Measurements from ENCODE around the gene RBKS. TPM values are rescaled to one million over a fixed set of nuclear protein-coding genes. Genes with fewer than 3 reads are reported as not detected.

Gene RBKS
- total and polyA plus RNA-seq, 2 of the 13 experiments (the other 11 are each of a cell fraction or from before 2014, with no cell fraction given), result 7.7 to 8.3 TPM

DNA sequence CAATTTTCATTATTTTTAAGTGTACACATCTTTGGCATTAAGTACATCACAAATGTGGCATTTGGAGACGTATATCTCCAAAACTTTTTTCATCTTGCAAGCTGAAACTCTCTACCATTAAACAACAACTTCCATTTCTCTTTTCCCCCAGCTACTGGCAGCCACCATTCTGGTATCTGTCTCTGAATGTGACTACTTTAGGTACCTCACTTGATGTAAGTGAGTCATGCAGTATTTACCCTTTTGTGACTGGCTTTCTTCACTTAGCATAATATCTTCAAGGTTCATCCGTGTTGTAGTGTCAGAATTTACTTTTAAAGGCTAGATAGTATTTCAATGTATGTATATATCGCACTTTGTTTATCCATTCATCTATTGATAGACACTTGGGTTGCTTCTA is 17.4 kb upstream of the RBKS start:
- intact Hi-C loops (cut with micrococcal nuclease; ENCODE audit: unreplicated experiment), result no loop called here
- no peak for DNase-seq (ENCODE audit: low spot score)
- Histone ChIP-seq H3K36me3 (replicated peaks in 1 of 2; ENCODE audit: control insufficient read depth in 1 of 2, insufficient read depth in 2 of 2, low read length in 2 of 2) (peaks cover 2 to 4% of the 10 kb centered on the region in 2 experiments; a peak in 3 of 5 replicates), H3K27ac (ENCODE audit: extremely low read length, insufficient read depth, low read length) (no peak overlapping the region), H4K20me1 (ENCODE audit: insufficient read depth, low read length) (no peaks in the 10 kb centered on the region), H2AFZ (ENCODE audit: low read length) (no peak overlapping the region), H3K4me1 (ENCODE audit: insufficient read depth, low read length) (no peaks in the 10 kb centered on the region), H3K4me2 (ENCODE audit: low read depth, low read length) (no peak overlapping the region), H3K9me3 (ENCODE audit: low read length) (no peaks in the 10 kb centered on the region), H3K79me2 (ENCODE audit: insufficient read depth, low read length) (peaks cover 4% of the 10 kb centered on the region), H3K27me3 (ENCODE audit: control insufficient read depth in 1 of 2, insufficient read depth in 2 of 2, low read length in 2 of 2) (no peaks in the 10 kb centered on the region), H3K9ac (ENCODE audit: insufficient read depth, low read depth, low read length) (no peak overlapping the region), H3K4me3 (replicated peaks in 1 of 3; ENCODE audit: insufficient read depth in 1 of 3, low read depth in 2 of 3, low read length in 3 of 3) (no peak overlapping the region)
- 60% methylated on average over 3 of the region's 3 CpGs for WGBS (ENCODE audit: low lambda C conversion rate)
- ChIA-PET POLR2A (no interaction called here), CTCF (ENCODE audit: low intra/inter-chr PET ratio, low total read pairs) (no interaction called here)
- BruUV-seq (replicated peaks), result no TSS peak
- in situ Hi-C loops (cut with HindIII; ENCODE audit: extremely low pct_ligation_motif_present, low pct_unique_long_range_greater_than_20kb), result no loop called here
- ATAC-seq, result no peak
- TF ChIP-seq, protein P1, sequence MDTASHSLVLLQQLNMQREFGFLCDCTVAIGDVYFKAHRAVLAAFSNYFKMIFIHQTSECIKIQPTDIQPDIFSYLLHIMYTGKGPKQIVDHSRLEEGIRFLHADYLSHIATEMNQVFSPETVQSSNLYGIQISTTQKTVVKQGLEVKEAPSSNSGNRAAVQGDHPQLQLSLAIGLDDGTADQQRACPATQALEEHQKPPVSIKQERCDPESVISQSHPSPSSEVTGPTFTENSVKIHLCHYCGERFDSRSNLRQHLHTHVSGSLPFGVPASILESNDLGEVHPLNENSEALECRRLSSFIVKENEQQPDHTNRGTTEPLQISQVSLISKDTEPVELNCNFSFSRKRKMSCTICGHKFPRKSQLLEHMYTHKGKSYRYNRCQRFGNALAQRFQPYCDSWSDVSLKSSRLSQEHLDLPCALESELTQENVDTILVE (CRISPR knock-in tag; IDR thresholded peaks at IDR 0.05), result no peak
- TF ChIP-seq, protein P2, sequence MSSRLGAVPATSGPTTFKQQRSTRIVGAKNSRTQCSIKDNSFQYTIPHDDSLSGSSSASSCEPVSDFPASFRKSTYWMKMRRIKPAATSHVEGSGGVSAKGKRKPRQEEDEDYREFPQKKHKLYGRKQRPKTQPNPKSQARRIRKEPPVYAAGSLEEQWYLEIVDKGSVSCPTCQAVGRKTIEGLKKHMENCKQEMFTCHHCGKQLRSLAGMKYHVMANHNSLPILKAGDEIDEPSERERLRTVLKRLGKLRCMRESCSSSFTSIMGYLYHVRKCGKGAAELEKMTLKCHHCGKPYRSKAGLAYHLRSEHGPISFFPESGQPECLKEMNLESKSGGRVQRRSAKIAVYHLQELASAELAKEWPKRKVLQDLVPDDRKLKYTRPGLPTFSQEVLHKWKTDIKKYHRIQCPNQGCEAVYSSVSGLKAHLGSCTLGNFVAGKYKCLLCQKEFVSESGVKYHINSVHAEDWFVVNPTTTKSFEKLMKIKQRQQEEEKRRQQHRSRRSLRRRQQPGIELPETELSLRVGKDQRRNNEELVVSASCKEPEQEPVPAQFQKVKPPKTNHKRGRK (CRISPR knock-in tag; IDR thresholded peaks at IDR 0.05), result no peak
- TF ChIP-seq ZSCAN12 (CRISPR knock-in tag; IDR thresholded peaks at IDR 0.05), result no peak
- TF ChIP-seq, protein P3, sequence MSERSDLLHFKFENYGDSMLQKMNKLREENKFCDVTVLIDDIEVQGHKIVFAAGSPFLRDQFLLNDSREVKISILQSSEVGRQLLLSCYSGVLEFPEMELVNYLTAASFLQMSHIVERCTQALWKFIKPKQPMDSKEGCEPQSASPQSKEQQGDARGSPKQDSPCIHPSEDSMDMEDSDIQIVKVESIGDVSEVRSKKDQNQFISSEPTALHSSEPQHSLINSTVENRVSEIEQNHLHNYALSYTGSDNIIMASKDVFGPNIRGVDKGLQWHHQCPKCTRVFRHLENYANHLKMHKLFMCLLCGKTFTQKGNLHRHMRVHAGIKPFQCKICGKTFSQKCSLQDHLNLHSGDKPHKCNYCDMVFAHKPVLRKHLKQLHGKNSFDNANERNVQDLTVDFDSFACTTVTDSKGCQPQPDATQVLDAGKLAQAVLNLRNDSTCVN (CRISPR knock-in tag; IDR thresholded peaks at IDR 0.05; ENCODE audit: borderline replicate concordance), result no peak
- TF ChIP-seq, protein P4, sequence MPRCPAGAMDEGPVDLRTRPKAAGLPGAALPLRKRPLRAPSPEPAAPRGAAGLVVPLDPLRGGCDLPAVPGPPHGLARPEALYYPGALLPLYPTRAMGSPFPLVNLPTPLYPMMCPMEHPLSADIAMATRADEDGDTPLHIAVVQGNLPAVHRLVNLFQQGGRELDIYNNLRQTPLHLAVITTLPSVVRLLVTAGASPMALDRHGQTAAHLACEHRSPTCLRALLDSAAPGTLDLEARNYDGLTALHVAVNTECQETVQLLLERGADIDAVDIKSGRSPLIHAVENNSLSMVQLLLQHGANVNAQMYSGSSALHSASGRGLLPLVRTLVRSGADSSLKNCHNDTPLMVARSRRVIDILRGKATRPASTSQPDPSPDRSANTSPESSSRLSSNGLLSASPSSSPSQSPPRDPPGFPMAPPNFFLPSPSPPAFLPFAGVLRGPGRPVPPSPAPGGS (CRISPR knock-in tag; IDR thresholded peaks at IDR 0.05), result no peak
- no peak for TF ChIP-seq ZNF788 (CRISPR knock-in tag; IDR thresholded peaks at IDR 0.05; ENCODE audit: borderline replicate concordance)
- no peak for TF ChIP-seq KLF16 (CRISPR knock-in tag; IDR thresholded peaks at IDR 0.05)
- TF ChIP-seq ZNF572 (CRISPR knock-in tag; IDR thresholded peaks at IDR 0.05), result no peak
- no peak for TF ChIP-seq KDM5A (IDR thresholded peaks at IDR 0.05; ENCODE audit: borderline replicate concordance, low read length)
- no peak for TF ChIP-seq ZBTB43 (CRISPR knock-in tag; conservative IDR thresholded peaks at IDR 0.05)
- TF ChIP-seq ATM (IDR thresholded peaks at IDR 0.05; ENCODE audit: borderline replicate concordance), result no peak
- TF ChIP-seq PAF1 (CRISPR knock-in tag; IDR thresholded peaks at IDR 0.05), result no peak
- no peak for FAIRE-seq

Data from HepG2 (cell line).